Adrenal gland (tissue), 12 donors: Measurements from ENCODE around the gene ATP5PB. TPM values are rescaled to one million over a fixed set of nuclear protein-coding genes. Genes with fewer than 3 reads are reported as not detected.

Source experiments
- DNase-seq, 7 donors: peaks; one replicate each; pipeline ENCODE4 v3.0.0-alpha.2; 2019 to 2020
- H3K27ac ChIP-seq, 5 donors: fragments of 200-600 bp; sonication (generic) in 4 of 5; 1 replicate in 3 of 5; 2 replicates in 2 of 5; pipeline versions ENCODE4 v1.5.1 to v1.8.0; 2016 to 2020; ENCODE audit warnings: mild to moderate bottlenecking in 1 of 5
- H3K27me3 ChIP-seq: fragments of 200-600 bp; 2 replicates; pipeline ENCODE4 v1.8.0; 2021
- H3K36me3 ChIP-seq, 2 donors: fragments of 200-600 bp; replicated peaks in 1 of 2; 1 replicate in 1 of 2; 2 replicates in 1 of 2; pipeline versions ENCODE4 v1.5.1 to v1.8.0; 2018 to 2022
- H3K4me1 ChIP-seq, 2 donors: fragments of 200-600 bp; replicated peaks in 1 of 2; 1 replicate in 1 of 2; 2 replicates in 1 of 2; pipeline versions ENCODE4 v1.5.1 to v1.8.0; 2018 to 2021
- H3K4me3 ChIP-seq, 4 donors: fragments of 200-600 bp; sonication (generic) in 3 of 4; one replicate each; pipeline ENCODE4 v1.5.1; 2016 to 2018
- H3K9me3 ChIP-seq, 3 donors: fragments of 200-600 bp; sonication (generic) in 1 of 3; replicated peaks in 1 of 3; 1 replicate in 2 of 3; 2 replicates in 1 of 3; pipeline versions ENCODE4 v1.5.1 to v1.8.0; 2016 to 2021
- CTCF ChIP-seq, 6 experiments: fragments of 450-650 bp in 4 of 6; fragments of 200-600 bp in 2 of 6; sonication (generic) in 1 of 6; IDR thresholded peaks; 1 replicate in 5 of 6; 2 replicates in 1 of 6; pipeline versions ENCODE4 v1.5.1 to v1.8.0; 2016 to 2021; ENCODE audit warnings: antibody characterized with exemption in 6 of 6, mild to moderate bottlenecking in 2 of 6, moderate library complexity in 1 of 6
- POLR2A ChIP-seq, 2 donors: fragments of 450-650 bp; IDR thresholded peaks; one replicate each; pipeline ENCODE4 v1.6.1; 2017; ENCODE audit warnings: antibody characterized with exemption in 2 of 2, mild to moderate bottlenecking in 2 of 2, moderate library complexity in 1 of 2
- WGBS, 4 donors: extraction: QIAGEN DNeasy Blood & Tissue Kit in 2 of 4; methylation state at CpG; one replicate each; pipeline versions ENCODE4 v1.1.5 to v1.1.7; 2013 to 2017; 5-methylcytosine and 5-hydroxymethylcytosine counted together
- intact Hi-C, 2 donors: fragments of 100-400 bp; cut with DNase I; formaldehyde crosslinking; loops; one replicate each; pipeline versions ENCODE4 v1.14.1 to v1.15.0; 2022 to 2023
- polyA plus RNA-seq, 3 donors: library from polyadenylated mRNA; stranded (reverse); fragments of 200-250 nt in 2 of 3; fragments of 350-450 nt in 1 of 3; fragmentation: Illumina TruSeq in 1 of 3; extraction: RNeasy Lipid Tissue Mini Kit (QIAGEN cat#74804) in 1 of 3; gene quantifications; one replicate each; pipeline ENCODE4 v1.2.3, GENCODE V29; 2013 to 2014
- total RNA-seq, 9 donors: library from RNA; depleted of rRNA in 4 of 9; stranded (reverse); fragments of >200 nt in 4 of 9; fragments of 120-200 nt in 1 of 9; fragmentation: NEBNext Ultra II Directional in 1 of 9; extraction: Animal tissue kit (Norgen Biotek cat#: 25700) in 1 of 9; gene quantifications; one replicate each; pipeline versions ENCODE4 v1.1.0 to v1.2.4, GENCODE V29; 2013 to 2023
- donor health status: healthy with polysubstance abuse.
- donor health status: Bipolar disorder and iron deficiency.
- donor health status: DM: yes; HTN: yes; CAD: no.
- donor health status: DM: no; HTN: no; CAD: no.
- donor health status: DM: no; HTN: no; CAD: no.
- donor health status: DM: yes; HTN: yes; CAD: no.

The ATP5PB gene
- total and polyA plus RNA-seq, 12 donors = 103 to 834 (median 245) TPM

DNA sequence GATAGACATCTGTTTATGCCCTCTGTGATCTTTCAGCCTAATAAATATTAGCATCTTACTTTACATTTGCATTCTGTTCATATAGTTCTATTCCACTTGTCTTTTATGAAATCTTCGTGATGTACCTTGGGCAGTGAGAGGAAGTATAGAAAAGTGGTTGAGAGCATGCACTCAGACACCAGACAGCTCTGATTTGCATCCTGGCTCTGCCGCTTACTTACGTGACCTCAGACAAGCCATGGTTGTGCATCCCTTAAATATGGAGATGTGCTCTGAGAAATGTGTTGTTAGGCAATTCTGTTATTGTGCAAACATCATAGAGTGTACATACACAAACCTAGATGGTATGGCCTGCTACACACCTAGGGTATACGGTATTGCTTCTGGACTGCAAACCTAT is 44.7 kb upstream of the ATP5PB start:
- no peaks in the 10 kb centered on the region for H3K9me3 ChIP-seq
- no peak overlapping the region for H3K27ac ChIP-seq
- no peaks in the 10 kb centered on the region for H3K4me1 ChIP-seq
- intact Hi-C loops = loop anchor here in 1 of 2 donors (5.0 kb wide), 1 partner anchor 182 kb away; no protein-coding TSS in a partner anchor
- WGBS, 4 donors = 75 to 82% (median 77%) methylated on average over 4 of the region's 4 CpGs
- H3K27me3 ChIP-seq = peaks cover 5% of the 10 kb centered on the region
- no peak overlapping the region for H3K4me3 ChIP-seq
- no peak for TF ChIP-seq CTCF (IDR thresholded peaks at IDR 0.05)
- no peak for TF ChIP-seq POLR2A (IDR thresholded peaks at IDR 0.05)
- H3K36me3 ChIP-seq = no peaks in the 10 kb centered on the region
- DNase-seq = no peak

GRCh38 chr1:111406321-111406768 is 42.9 kb upstream of the ATP5PB start:
- intact Hi-C loops = no loop called here
- TF ChIP-seq CTCF (IDR thresholded peaks at IDR 0.05) (no peak), POLR2A (IDR thresholded peaks at IDR 0.05) (no peak)
- Histone ChIP-seq H3K4me3 (no peak overlapping the region), H3K4me1 (no peaks in the 10 kb centered on the region), H3K27ac (no peak overlapping the region), H3K9me3 (no peaks in the 10 kb centered on the region), H3K27me3 (no peaks in the 10 kb centered on the region), H3K36me3 (no peaks in the 10 kb centered on the region)
- DNase-seq = peak in 2 of 7 donors; percentile 30 to 31
- WGBS, 4 donors = 0 to 4% (median 2%) methylated on average over 2 of the region's 2 CpGs

- no peak for DNase-seq
- Histone ChIP-seq H3K4me3 (no peak overlapping the region), H3K9me3 (no peaks in the 10 kb centered on the region), H3K4me1 (no peaks in the 10 kb centered on the region), H3K27me3 (no peaks in the 10 kb centered on the region), H3K27ac (no peak overlapping the region), H3K36me3 (no peaks in the 10 kb centered on the region)
- intact Hi-C loops = no loop called here
- WGBS, 4 donors = 62 to 72% (median 71%) methylated on average over 6 of the region's 6 CpGs
- TF ChIP-seq CTCF (IDR thresholded peaks at IDR 0.05) (no peak), POLR2A (IDR thresholded peaks at IDR 0.05) (no peak)
Measured at GRCh38 chr1:111407301-111407700, 42.0 kb upstream of the ATP5PB start.

GRCh38 chr1:111412839-111413238 is 36.4 kb upstream of the ATP5PB start:
- Histone ChIP-seq H3K4me3 (no peak overlapping the region), H3K27ac (no peak overlapping the region), H3K36me3 (no peaks in the 10 kb centered on the region), H3K27me3 (no peaks in the 10 kb centered on the region), H3K4me1 (no peaks in the 10 kb centered on the region), H3K9me3 (no peaks in the 10 kb centered on the region)
- intact Hi-C loops = no loop called here
- no peak for DNase-seq
- TF ChIP-seq CTCF (IDR thresholded peaks at IDR 0.05) = no peak
- TF ChIP-seq POLR2A (IDR thresholded peaks at IDR 0.05) = no peak
- WGBS, 4 donors = 56 to 73% (median 66%) methylated on average over 2 of the region's 2 CpGs
